Caco-2 (cell line): ENCODE data around the gene IRF2. TPM values are rescaled to one million over a fixed set of nuclear protein-coding genes. Genes with fewer than 3 reads are reported as not detected.

Experiments
- BruUV-seq: library from RNA; stranded (reverse); fragments of 400-500 nt; replicated peaks from 2 replicates; lab custom pipeline; 2021; lab: Mats Ljungman, UMichigan
- CTCF ChIA-PET: fragments of 300-600 bp; sonication (Branson Sonifier 250); formaldehyde crosslinking; loops from one replicate; lab custom pipeline; 2022; ENCODE audit warnings: antibody characterized with exemption; lab: Charles Lee
- POLR2A ChIA-PET: fragments of 300-600 bp; sonication (Branson Sonifier 250); formaldehyde crosslinking; loops from one replicate; lab custom pipeline; 2022; ENCODE audit warnings: antibody characterized with exemption; lab: Charles Lee
- DNase-seq, 2 experiments: peaks; one replicate each; pipeline versions ENCODE4 v3.0.0 to v3.0.0-alpha.2; 2020 to 2022
- H3K27me3 ChIP-seq: replicated peaks from 2 replicates; pipeline ENCODE4 v1.6.0; 2011; ENCODE audit warnings: low read length; ENCODE audit not compliant: control insufficient read depth, insufficient read depth
- H3K36me3 ChIP-seq: 2 replicates; pipeline ENCODE4 v1.5.1; 2011; ENCODE audit warnings: low read length; ENCODE audit not compliant: control insufficient read depth, insufficient read depth
- H3K4me1 ChIP-seq: fragments of 250-450 bp; sonication (Bioruptor Pico); 2 replicates; pipeline ENCODE4 v1.5.1; 2020; ENCODE audit warnings: mild to moderate bottlenecking
- H3K4me3 ChIP-seq: 2 replicates; pipeline ENCODE4 v1.5.1; 2011; ENCODE audit warnings: low read depth, mild to moderate bottlenecking, control low read depth, low read length
- H3K9me3 ChIP-seq: fragments of 250-450 bp; sonication (Bioruptor Pico); 2 replicates; pipeline ENCODE4 v1.5.1; 2020; ENCODE audit warnings: mild to moderate bottlenecking, moderate library complexity
- H3K27ac Mint-ChIP-seq: one replicate; pipeline ENCODE4 v1.8.0; 2022; ENCODE audit warnings: mixed read lengths; ENCODE audit not compliant: unreplicated experiment
- H3K27me3 Mint-ChIP-seq: one replicate; pipeline ENCODE4 v1.8.0; 2022; ENCODE audit warnings: mixed read lengths; ENCODE audit not compliant: insufficient read depth, unreplicated experiment
- H3K36me3 Mint-ChIP-seq: one replicate; pipeline ENCODE4 v1.8.0; 2022; ENCODE audit warnings: mild to moderate bottlenecking, mixed read lengths; ENCODE audit not compliant: insufficient read depth, unreplicated experiment
- H3K4me1 Mint-ChIP-seq: one replicate; pipeline ENCODE4 v1.8.0; 2022; ENCODE audit warnings: low read depth, mixed read lengths; ENCODE audit not compliant: unreplicated experiment
- H3K4me3 Mint-ChIP-seq: one replicate; pipeline ENCODE4 v1.8.0; 2022; ENCODE audit warnings: mild to moderate bottlenecking, moderate library complexity, mixed read lengths; ENCODE audit not compliant: unreplicated experiment
- H3K9me3 Mint-ChIP-seq: one replicate; pipeline ENCODE4 v1.8.0; 2022; ENCODE audit warnings: mixed read lengths; ENCODE audit not compliant: unreplicated experiment
- intact Hi-C: fragments of 100-400 bp; cut with micrococcal nuclease; formaldehyde crosslinking; loops from one replicate; pipeline ENCODE4 v1.10.0; 2022; ENCODE audit not compliant: unreplicated experiment
- total RNA-seq: library from RNA; stranded (reverse); gene quantifications from 2 replicates; pipeline ENCODE4 v1.2.3, GENCODE V29; 2022
- TF ChIP-seq, protein P1 (sequence below), 2 experiments: fragments of 200-600 bp in 1 of 2; IDR thresholded peaks; 1 replicate in 1 of 2; 2 replicates in 1 of 2; pipeline versions ENCODE4 v1.5.1 to v1.8.0; 2011 to 2022; ENCODE audit warnings: antibody characterized with exemption in 1 of 2, control low read depth in 1 of 2, inconsistent platforms in 1 of 2, low read depth in 1 of 2, low read length in 1 of 2, mild to moderate bottlenecking in 1 of 2, moderate library complexity in 1 of 2; ENCODE audit not compliant: insufficient read depth in 1 of 2, severe bottlenecking in 1 of 2, unreplicated experiment in 1 of 2

IRF2 gene
- total RNA-seq, 1 experiment from 2014 or later, result 9.2 TPM

DNA sequence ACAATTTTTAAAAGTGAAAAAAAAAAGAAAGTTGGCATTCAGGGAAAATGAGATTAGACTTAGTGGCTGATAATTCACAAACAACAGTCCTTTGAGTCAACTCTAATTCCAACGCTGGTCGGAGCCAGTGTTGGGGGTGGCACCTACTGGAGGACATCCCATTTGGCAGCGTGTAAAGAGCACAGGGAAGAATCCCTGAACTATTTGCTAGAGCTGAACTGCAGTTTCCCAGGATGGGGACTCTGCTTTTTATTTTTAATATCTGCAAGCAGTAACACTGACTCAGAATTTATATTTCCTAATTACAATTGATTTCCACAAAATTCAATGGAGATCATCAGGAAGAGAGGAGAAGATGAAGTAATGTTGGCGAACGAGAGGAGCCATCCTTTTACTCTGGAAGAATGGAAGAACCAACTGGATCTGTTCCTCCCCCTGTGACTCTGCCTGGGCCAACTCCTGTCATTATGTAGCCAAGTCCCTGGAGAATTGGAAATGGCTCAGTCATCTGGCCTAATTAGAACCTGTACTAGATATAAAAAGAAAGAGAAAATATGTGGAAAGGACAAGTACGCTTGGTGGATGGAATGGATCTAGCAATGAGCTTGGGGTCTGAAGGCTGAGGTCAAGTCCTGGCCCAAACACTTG lies 76.7 kb downstream of the IRF2 start:
- H3K4me1 ChIP-seq, result no peaks in the 10 kb centered on the region
- no peak for DNase-seq
- Mint-ChIP-seq H3K27me3 (no peaks in the 10 kb centered on the region), H3K36me3 (peaks cover 10% of the 10 kb centered on the region), H3K9me3 (no peaks in the 10 kb centered on the region), H3K4me1 (no peaks in the 10 kb centered on the region), H3K4me3 (no peak overlapping the region), H3K27ac (no peak overlapping the region)
- POLR2A ChIA-PET, result no interaction called here
- no peaks in the 10 kb centered on the region for H3K9me3 ChIP-seq
- intact Hi-C loops, result no loop called here
- no peaks in the 10 kb centered on the region for H3K36me3 ChIP-seq
- no TSS peak for BruUV-seq
- TF ChIP-seq, protein P1, sequence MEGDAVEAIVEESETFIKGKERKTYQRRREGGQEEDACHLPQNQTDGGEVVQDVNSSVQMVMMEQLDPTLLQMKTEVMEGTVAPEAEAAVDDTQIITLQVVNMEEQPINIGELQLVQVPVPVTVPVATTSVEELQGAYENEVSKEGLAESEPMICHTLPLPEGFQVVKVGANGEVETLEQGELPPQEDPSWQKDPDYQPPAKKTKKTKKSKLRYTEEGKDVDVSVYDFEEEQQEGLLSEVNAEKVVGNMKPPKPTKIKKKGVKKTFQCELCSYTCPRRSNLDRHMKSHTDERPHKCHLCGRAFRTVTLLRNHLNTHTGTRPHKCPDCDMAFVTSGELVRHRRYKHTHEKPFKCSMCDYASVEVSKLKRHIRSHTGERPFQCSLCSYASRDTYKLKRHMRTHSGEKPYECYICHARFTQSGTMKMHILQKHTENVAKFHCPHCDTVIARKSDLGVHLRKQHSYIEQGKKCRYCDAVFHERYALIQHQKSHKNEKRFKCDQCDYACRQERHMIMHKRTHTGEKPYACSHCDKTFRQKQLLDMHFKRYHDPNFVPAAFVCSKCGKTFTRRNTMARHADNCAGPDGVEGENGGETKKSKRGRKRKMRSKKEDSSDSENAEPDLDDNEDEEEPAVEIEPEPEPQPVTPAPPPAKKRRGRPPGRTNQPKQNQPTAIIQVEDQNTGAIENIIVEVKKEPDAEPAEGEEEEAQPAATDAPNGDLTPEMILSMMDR (IDR thresholded peaks at IDR 0.05; ENCODE audit: insufficient read depth in 1 of 2, low read depth in 1 of 2, low read length in 1 of 2, severe bottlenecking in 1 of 2, unreplicated experiment in 1 of 2), result no peak
- CTCF ChIA-PET, result no interaction called here
- no peaks in the 10 kb centered on the region for H3K27me3 ChIP-seq
- H3K4me3 ChIP-seq, result no peak overlapping the region

DNA sequence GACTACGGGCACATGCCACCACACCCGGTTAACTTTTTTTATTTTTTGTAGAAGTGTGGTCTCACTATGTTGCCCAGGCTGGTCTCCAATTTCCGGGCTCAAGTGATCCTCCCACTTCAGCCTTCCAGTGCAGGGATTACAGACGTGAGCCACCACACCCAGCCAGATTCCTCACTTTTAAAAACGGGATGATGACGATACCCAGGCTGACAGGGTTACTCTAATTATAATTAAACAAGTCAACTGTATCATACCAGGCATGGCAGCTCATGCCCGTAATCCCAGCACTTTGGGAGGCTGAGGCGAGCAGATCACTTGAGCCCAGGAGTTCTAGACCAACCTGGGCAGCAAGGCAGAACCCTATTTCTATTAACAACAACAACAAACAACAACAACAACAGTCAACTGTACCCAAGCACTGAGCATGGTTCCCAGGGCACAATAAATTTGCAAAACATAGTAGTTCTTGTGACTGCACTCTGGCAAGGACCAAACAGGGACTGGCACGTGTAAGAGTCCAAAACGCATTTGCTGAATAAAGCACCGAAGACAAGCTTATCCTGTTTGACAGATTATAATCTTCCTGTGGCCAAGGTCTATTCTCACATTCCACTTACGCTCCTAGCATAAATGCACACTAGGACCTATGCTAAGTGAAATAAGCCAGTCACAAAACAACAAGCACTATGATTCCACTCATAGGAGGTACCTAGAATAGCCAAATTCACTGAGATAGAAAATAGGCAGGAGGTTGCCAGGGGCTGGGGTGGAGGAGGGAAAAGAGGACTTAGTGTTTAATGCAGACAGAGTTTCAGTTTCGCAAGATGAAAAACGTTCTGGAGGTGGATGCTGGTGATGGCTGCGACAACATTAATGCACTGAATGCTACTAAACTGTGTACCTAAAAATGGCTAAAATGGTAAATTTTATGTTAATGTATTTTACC lies 77.5 kb downstream of the IRF2 start:
- no peak overlapping the region for H3K4me3 Mint-ChIP-seq
- H3K4me3 ChIP-seq, result no peak overlapping the region
- H3K4me1 Mint-ChIP-seq, result no peaks in the 10 kb centered on the region
- H3K9me3 ChIP-seq, result no peaks in the 10 kb centered on the region
- peaks cover 7% of the 10 kb centered on the region for H3K36me3 Mint-ChIP-seq
- no peak overlapping the region for H3K27ac Mint-ChIP-seq
- H3K9me3 Mint-ChIP-seq, result no peaks in the 10 kb centered on the region
- CTCF ChIA-PET, result no interaction called here
- BruUV-seq, result no TSS peak
- no peak for DNase-seq
- intact Hi-C loops, result no loop called here
- no peaks in the 10 kb centered on the region for H3K36me3 ChIP-seq
- H3K27me3 Mint-ChIP-seq, result no peaks in the 10 kb centered on the region
- H3K27me3 ChIP-seq, result no peaks in the 10 kb centered on the region
- POLR2A ChIA-PET, result no interaction called here
- TF ChIP-seq, protein P1 (IDR thresholded peaks at IDR 0.05; ENCODE audit: insufficient read depth in 1 of 2, low read depth in 1 of 2, low read length in 1 of 2, severe bottlenecking in 1 of 2, unreplicated experiment in 1 of 2), result no peak
- H3K4me1 ChIP-seq, result no peaks in the 10 kb centered on the region

DNA sequence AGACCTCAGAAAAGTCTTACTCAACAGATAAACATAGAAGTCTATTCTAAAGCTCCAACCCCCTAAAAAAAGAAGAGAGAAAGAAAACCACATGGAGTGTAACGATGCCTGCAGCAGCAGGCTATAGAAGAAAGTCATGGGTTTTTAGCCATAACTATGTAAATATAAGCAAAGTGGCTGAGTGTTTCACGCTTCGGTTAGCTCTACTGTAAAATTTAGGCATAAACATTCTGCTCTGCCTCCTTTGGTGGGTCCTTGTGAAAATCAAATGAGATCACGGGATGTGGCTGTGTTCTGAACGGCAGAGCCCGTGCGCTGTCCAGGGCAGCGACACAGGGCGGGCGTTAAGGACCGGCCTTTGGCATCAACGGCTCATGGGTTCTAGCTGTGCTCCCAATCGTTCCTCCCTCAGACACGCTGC lies 78.4 kb downstream of the IRF2 start:
- no peak for DNase-seq
- no peak overlapping the region for H3K27ac Mint-ChIP-seq
- H3K4me1 Mint-ChIP-seq, result no peaks in the 10 kb centered on the region
- H3K4me3 Mint-ChIP-seq, result no peak overlapping the region
- Histone ChIP-seq H3K4me1 (no peaks in the 10 kb centered on the region), H3K9me3 (no peaks in the 10 kb centered on the region), H3K4me3 (no peak overlapping the region), H3K27me3 (no peaks in the 10 kb centered on the region), H3K36me3 (no peaks in the 10 kb centered on the region)
- H3K9me3 Mint-ChIP-seq, result no peaks in the 10 kb centered on the region
- POLR2A ChIA-PET, result no interaction called here
- CTCF ChIA-PET, result no interaction called here
- peaks cover 8% of the 10 kb centered on the region for H3K36me3 Mint-ChIP-seq
- BruUV-seq, result no TSS peak
- intact Hi-C loops, result no loop called here
- TF ChIP-seq, protein P1 (IDR thresholded peaks at IDR 0.05; ENCODE audit: insufficient read depth in 1 of 2, low read depth in 1 of 2, low read length in 1 of 2, severe bottlenecking in 1 of 2, unreplicated experiment in 1 of 2), result no peak
- no peaks in the 10 kb centered on the region for H3K27me3 Mint-ChIP-seq
